Transverse colon (tissue), 4 donors: Measurements from ENCODE around the gene TRPV4. TPM values are rescaled to one million over a fixed set of nuclear protein-coding genes. Genes with fewer than 3 reads are reported as not detected.

Experiments used
- DNase-seq: peaks from one replicate; pipeline ENCODE4 v3.0.0-alpha.2; 2019
- H3K27ac ChIP-seq, 4 donors: fragments of 200-600 bp; sonication (generic); 2 replicates each; pipeline ENCODE4 v1.5.1; 2016 to 2018; ENCODE audit warnings: inconsistent platforms in 4 of 4
- H3K27me3 ChIP-seq: fragments of 200-600 bp; sonication (generic); 2 replicates; pipeline ENCODE4 v1.5.1; 2017; ENCODE audit warnings: inconsistent platforms
- H3K36me3 ChIP-seq, 4 donors: fragments of 200-600 bp; sonication (generic); 2 replicates each; pipeline ENCODE4 v1.5.1; 2017 to 2019; ENCODE audit warnings: inconsistent platforms in 4 of 4
- H3K4me1 ChIP-seq, 4 donors: fragments of 200-600 bp; sonication (generic); 2 replicates each; pipeline ENCODE4 v1.5.1; 2017 to 2020; ENCODE audit warnings: inconsistent platforms in 4 of 4
- H3K4me3 ChIP-seq, 4 donors: fragments of 200-600 bp; sonication (generic); 1 replicate in 1 of 4; 2 replicates in 3 of 4; pipeline versions ENCODE4 v1.5.1 to v1.6.1; 2017 to 2019; ENCODE audit warnings: inconsistent platforms in 4 of 4
- H3K9me3 ChIP-seq, 2 donors: fragments of 200-600 bp; sonication (generic); 2 replicates each; pipeline ENCODE4 v1.5.1; 2017 to 2019; ENCODE audit warnings: inconsistent platforms in 2 of 2
- EP300 ChIP-seq: sonication (generic); formaldehyde crosslinking; IDR thresholded peaks from one replicate; pipeline ENCODE4 v1.6.1; 2017; ENCODE audit warnings: antibody characterized with exemption, low read depth
- POLR2A ChIP-seq: fragments of 450-650 bp; IDR thresholded peaks from one replicate; pipeline ENCODE4 v1.6.1; 2016; ENCODE audit warnings: antibody characterized with exemption, mild to moderate bottlenecking, moderate library complexity
- POLR2AphosphoS5 ChIP-seq, 3 donors: sonication (generic); formaldehyde crosslinking; IDR thresholded peaks; one replicate each; pipeline ENCODE4 v1.6.1; 2016; ENCODE audit warnings: antibody characterized with exemption in 3 of 3
- WGBS, 2 donors: methylation state at CpG; one replicate each; pipeline ENCODE4 v1.1.5; 2018; ENCODE audit warnings: low coverage in 1 of 2; 5-methylcytosine and 5-hydroxymethylcytosine counted together
- in situ Hi-C, 4 donors: fragments of 200-750 bp; cut with MboI; loops; one replicate each; pipeline versions ENCODE4 v1.15.0 to v1.15.1; 2017; ENCODE audit warnings: low sequenced_read_pairs in 3 of 4, low pct_ligation_motif_present in 1 of 4, low pct_unique_long_range_greater_than_20kb in 1 of 4
- intact Hi-C: fragments of 100-400 bp; cut with DNase I; formaldehyde crosslinking; loops from one replicate; pipeline ENCODE4 v1.15.1; 2023; ENCODE audit warnings: low total_unique reads
- total RNA-seq, 4 donors: library from RNA; depleted of rRNA; stranded (reverse); fragments of >200 nt; gene quantifications; one replicate each; pipeline ENCODE4 v1.1.0, GENCODE V29; 2016
- TF ChIP-seq, protein P1 (sequence below), 5 experiments: fragments of 200-600 bp in 3 of 5; fragments of 450-650 bp in 2 of 5; sonication (generic) in 3 of 5; IDR thresholded peaks; 1 replicate in 2 of 5; 2 replicates in 3 of 5; pipeline ENCODE4 v1.5.1; 2016 to 2017; ENCODE audit warnings: antibody characterized with exemption in 5 of 5, inconsistent platforms in 3 of 5, mild to moderate bottlenecking in 2 of 5, moderate library complexity in 1 of 5

The TRPV4 gene
- total RNA-seq, 4 donors from 2014 or later: 0.27 TPM; not detected in 3

DNA sequence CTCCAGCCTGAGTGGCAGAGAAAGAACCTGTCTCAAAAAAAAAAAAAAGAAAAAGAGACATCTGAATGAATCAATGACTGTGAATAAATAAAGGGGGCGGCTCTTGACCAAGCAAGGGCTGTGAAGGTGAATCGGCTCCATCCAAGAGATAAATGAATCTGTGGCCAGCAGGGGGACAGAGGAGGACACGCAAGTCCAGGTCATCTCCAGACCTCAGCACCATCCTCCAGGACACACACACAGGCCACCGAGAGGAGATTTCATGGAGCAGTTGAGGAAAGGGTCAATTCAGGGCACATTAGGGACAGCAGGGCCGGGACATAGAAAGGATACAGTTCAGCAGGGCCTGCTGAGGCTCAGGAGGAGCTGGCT lies 21.6 kb downstream of the TRPV4 start:
- Histone ChIP-seq H3K27ac (no peak overlapping the region), H3K4me1 (no peaks in the 10 kb centered on the region), H3K4me3 (no peak overlapping the region), H3K27me3 (no peaks in the 10 kb centered on the region), H3K9me3 (no peaks in the 10 kb centered on the region), H3K36me3 (no peaks in the 10 kb centered on the region)
- TF ChIP-seq POLR2A (no peak), EP300 (no peak), POLR2AphosphoS5 (IDR thresholded peaks at IDR 0.05) (no peak)
- TF ChIP-seq, protein P1, sequence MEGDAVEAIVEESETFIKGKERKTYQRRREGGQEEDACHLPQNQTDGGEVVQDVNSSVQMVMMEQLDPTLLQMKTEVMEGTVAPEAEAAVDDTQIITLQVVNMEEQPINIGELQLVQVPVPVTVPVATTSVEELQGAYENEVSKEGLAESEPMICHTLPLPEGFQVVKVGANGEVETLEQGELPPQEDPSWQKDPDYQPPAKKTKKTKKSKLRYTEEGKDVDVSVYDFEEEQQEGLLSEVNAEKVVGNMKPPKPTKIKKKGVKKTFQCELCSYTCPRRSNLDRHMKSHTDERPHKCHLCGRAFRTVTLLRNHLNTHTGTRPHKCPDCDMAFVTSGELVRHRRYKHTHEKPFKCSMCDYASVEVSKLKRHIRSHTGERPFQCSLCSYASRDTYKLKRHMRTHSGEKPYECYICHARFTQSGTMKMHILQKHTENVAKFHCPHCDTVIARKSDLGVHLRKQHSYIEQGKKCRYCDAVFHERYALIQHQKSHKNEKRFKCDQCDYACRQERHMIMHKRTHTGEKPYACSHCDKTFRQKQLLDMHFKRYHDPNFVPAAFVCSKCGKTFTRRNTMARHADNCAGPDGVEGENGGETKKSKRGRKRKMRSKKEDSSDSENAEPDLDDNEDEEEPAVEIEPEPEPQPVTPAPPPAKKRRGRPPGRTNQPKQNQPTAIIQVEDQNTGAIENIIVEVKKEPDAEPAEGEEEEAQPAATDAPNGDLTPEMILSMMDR (IDR thresholded peaks at IDR 0.05): no peak
- 60 to 71% methylated on average over 1 to 5 of the region's 5 CpGs for WGBS, 2 donors
- in situ Hi-C loops (no loop called here), intact Hi-C loops (no loop called here)
- no peak for DNase-seq

DNA sequence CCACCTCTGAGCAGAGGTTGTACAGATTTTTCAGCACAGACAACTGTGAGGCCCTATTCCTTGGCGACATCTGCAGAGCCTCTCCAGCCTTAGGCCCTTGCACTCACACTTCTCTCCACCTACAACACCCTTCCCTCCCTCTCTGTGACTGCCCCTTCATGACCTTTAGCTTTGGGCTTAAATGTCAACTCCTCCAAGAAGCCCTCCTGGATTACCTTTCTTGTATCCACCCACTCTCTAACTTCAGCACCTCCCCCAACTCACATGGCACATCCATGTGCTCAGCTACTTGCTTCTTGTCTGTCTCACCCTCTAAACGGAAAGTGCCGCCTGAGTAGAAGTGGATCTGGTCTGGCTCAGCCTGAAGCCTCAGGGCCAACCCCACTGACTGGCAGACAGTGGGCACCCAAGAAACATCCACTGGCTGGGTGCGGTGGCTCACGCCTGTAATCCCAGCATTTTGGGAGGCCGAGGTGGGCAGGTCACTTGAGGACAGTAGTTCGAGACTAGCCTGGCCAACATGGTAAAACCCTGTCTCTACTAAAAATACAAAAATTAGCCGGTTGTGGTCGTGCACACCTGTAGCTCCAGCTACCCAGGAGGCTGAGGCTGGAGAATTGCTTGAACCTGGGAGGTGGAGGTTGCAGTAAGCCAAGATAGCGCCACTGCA lies 22.1 kb downstream of the TRPV4 start:
- H3K27me3 ChIP-seq: no peaks in the 10 kb centered on the region
- WGBS, 2 donors: 86 to 100% methylated on average over 1 to 10 of the region's 10 CpGs
- no peak for DNase-seq
- H3K9me3 ChIP-seq: no peaks in the 10 kb centered on the region
- H3K4me3 ChIP-seq: no peak overlapping the region
- no peaks in the 10 kb centered on the region for H3K36me3 ChIP-seq
- in situ Hi-C loops: no loop called here
- H3K4me1 ChIP-seq: no peaks in the 10 kb centered on the region
- intact Hi-C loops: no loop called here
- no peak for TF ChIP-seq EP300
- TF ChIP-seq, protein P1 (IDR thresholded peaks at IDR 0.05): no peak
- no peak for TF ChIP-seq POLR2AphosphoS5 (IDR thresholded peaks at IDR 0.05)
- TF ChIP-seq POLR2A: no peak
- no peak overlapping the region for H3K27ac ChIP-seq

DNA sequence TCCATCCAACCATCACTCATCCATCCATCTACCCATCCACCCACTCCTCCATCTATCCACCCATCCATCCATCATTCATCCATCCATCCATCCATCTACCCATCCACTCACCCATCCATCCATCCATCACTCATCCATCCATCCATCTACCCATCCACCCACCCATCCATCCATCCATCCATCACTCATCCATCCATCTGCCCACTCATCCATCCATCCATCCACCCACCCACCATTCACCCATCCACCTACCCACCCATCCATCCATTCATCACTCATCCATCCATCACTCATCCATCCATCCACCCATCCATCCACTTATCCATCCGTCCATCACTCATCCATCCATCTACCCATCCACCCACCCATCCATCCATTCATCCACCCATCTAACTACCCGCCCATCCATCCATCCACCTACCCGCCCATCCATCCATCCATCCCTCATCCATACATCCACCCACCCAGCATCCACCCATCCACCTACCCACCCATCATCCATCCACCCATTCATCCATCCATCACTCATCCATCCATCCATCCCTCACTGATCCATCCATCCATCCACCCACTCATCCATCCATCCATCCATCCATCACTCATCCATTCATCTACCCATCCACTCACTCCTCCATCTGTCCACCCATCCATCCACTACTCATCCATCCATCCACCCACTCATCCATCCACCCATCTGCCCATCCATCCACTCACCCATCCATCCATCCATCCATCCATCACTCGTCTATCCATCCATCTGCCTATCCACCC lies 24.1 kb downstream of the TRPV4 start:
- no peak for TF ChIP-seq EP300
- TF ChIP-seq POLR2AphosphoS5 (IDR thresholded peaks at IDR 0.05): no peak
- TF ChIP-seq POLR2A: no peak
- TF ChIP-seq, protein P1 (IDR thresholded peaks at IDR 0.05): no peak
- DNase-seq: no peak
- intact Hi-C loops: no loop called here
- Histone ChIP-seq H3K4me3 (no peak overlapping the region), H3K27ac (no peak overlapping the region), H3K27me3 (no peaks in the 10 kb centered on the region), H3K4me1 (no peaks in the 10 kb centered on the region), H3K9me3 (no peaks in the 10 kb centered on the region), H3K36me3 (no peaks in the 10 kb centered on the region)
- 79 to 90% methylated on average over 4 of the region's 4 CpGs for WGBS, 2 donors
- in situ Hi-C loops: loop anchor here in 2 of 4 donors (10.0 kb wide), 2 partner anchors 66 to 76 kb away; partner anchors contain the start of gene GLTP (in 1 of the 2)

DNA sequence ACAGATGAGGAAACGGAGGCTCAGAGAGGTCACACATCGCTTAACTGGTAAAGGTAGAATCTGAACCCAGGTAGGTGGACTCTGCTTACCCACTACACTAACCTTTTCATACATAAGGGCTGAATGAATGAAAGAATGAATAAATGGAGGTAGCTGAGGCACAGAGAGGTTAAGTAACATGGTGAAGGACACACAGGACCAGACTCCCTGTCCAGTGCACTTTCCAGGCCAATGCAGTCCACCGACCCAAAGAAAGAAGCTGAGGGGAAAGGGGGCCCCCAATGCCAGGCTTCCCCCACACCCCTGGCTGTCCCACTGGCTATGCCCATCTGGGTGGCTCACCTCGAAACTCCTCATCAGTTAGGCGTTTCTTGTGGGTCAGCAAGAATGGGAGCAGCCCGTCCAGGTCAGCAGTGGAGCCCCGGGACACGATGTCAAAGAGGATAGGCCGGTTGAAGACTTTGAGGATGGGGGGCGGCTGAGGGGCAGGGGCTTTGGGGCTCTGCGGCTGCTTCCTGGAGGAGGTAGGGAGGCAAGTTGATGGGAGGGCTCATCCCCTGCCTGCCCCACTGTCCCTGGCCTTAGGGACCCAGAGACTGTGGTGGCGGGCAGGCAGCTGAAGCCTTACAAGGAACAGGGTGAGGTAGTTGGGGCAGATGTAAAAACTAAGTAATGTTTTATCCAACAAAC lies 25.1 kb downstream of the TRPV4 start:
- Histone ChIP-seq H3K4me3 (no peak overlapping the region), H3K27ac (no peak overlapping the region), H3K9me3 (no peaks in the 10 kb centered on the region), H3K4me1 (no peaks in the 10 kb centered on the region), H3K36me3 (no peaks in the 10 kb centered on the region), H3K27me3 (no peaks in the 10 kb centered on the region)
- WGBS, 2 donors: 92% methylated on average over 12 of the region's 12 CpGs; no CpG with 5 or more reads in 1 of the 2 donors
- no peak for DNase-seq
- intact Hi-C loops: no loop called here
- TF ChIP-seq POLR2A: no peak
- in situ Hi-C loops: loop anchor here in 2 of 4 donors (10.0 kb wide), 2 partner anchors 67 to 77 kb away; partner anchors contain the start of gene GLTP (in 1 of the 2)
